ENCODE results near the gene IGF1R.

DNA sequence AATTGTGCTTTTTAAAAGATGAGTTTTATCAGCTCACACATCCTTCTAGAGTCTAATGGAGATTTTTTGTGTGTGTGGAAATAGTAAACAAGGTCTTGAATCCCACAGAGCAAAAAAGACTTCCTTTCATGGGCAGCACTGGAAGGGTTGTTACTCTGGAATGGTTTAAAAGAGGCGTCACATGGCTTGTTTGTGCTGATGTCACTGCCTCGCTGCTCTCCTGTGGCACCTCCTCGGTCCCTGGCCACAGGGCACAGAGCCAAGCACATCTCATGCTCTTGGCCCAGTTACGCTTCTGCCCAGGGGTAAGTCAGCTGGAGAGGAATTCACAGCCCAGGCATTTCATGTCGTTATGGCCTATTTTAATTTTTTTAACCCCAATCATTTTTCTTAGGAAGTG is 306.1 kb downstream of the IGF1R start:
- TF ChIP-seq CTCF (IDR thresholded peaks at IDR 0.05; ENCODE audit: low read depth, low read length) (no peak), EZH2phosphoT487 (IDR thresholded peaks at IDR 0.05; ENCODE audit: low read depth) (no peak)
